ENCODE data around the gene MYLK2. TPM values are rescaled to one million over a fixed set of nuclear protein-coding genes. Genes with fewer than 3 reads are reported as not detected.
"Not testable (repeated sequence)": the region's sequence is repeated elsewhere in the genome, so short reads cannot be mapped to it uniquely, and the experiment has no call there.

Gene MYLK2
- total and polyA plus RNA-seq, 7 experiments from 2014 or later: 0.58 TPM; not detected in 6

GRCh38 chr20:31827059-31827458 lies 7.9 kb downstream of the MYLK2 start:
- ChIA-PET POLR2A (no interaction called here), CTCF (no interaction called here)
- Histone ChIP-seq H3K27me3 (ENCODE audit: control insufficient read depth in 2 of 2, insufficient read depth in 2 of 2, low read length in 2 of 2) (no peaks in the 10 kb centered on the region), H3K4me3 (ENCODE audit: low read length) (no peak overlapping the region), H3K36me3 (ENCODE audit: control insufficient read depth in 2 of 3, insufficient read depth in 3 of 3, low read length in 3 of 3) (no peaks in the 10 kb centered on the region), H3K27ac (ENCODE audit: low read depth, low read length) (no peak overlapping the region), H3K4me1 (ENCODE audit: control insufficient read depth in 2 of 2, insufficient read depth in 2 of 2, low read length in 2 of 2) (peaks cover 0 to 4% of the 10 kb centered on the region in 2 donors), H3K9me3 (ENCODE audit: control insufficient read depth in 2 of 3, low read length in 3 of 3) (no peaks in the 10 kb centered on the region)
- no peak for ATAC-seq
- Mint-ChIP-seq H3K4me3 (no peak overlapping the region), H3K4me1 (peaks cover 0 to 9% (median 0%) of the 10 kb centered on the region in 7 donors), H3K9me3 (no peaks in the 10 kb centered on the region), H3K27ac (no peak overlapping the region), H3K27me3 (peaks cover 0 to 3% (median 0%) of the 10 kb centered on the region in 5 donors), H3K36me3 (no peaks in the 10 kb centered on the region)
- no peak for DNase-seq
- intact Hi-C loops (cut with micrococcal nuclease): no loop called here

- H3K4me3 Mint-ChIP-seq; H3K27ac Mint-ChIP-seq; H3K27ac ChIP-seq (ENCODE audit: low read depth, low read length); H3K27me3 ChIP-seq (ENCODE audit: control insufficient read depth in 2 of 2, insufficient read depth in 2 of 2, low read length in 2 of 2); H3K36me3 Mint-ChIP-seq; ATAC-seq; H3K36me3 ChIP-seq (ENCODE audit: control insufficient read depth in 2 of 3, insufficient read depth in 3 of 3, low read length in 3 of 3); H3K9me3 Mint-ChIP-seq; CTCF ChIA-PET; H3K27me3 Mint-ChIP-seq; H3K4me1 Mint-ChIP-seq; POLR2A ChIA-PET; intact Hi-C loops (cut with micrococcal nuclease); H3K4me3 ChIP-seq (ENCODE audit: low read length); H3K9me3 ChIP-seq (ENCODE audit: control insufficient read depth in 2 of 3, low read length in 3 of 3); DNase-seq; H3K4me1 ChIP-seq (ENCODE audit: control insufficient read depth in 2 of 2, insufficient read depth in 2 of 2, low read length in 2 of 2): not testable (repeated sequence)
Observed at GRCh38 chr20:31828016-31828415, 8.9 kb downstream of the MYLK2 start.

GRCh38 chr20:31829731-31830130 lies 10.6 kb downstream of the MYLK2 start:
- POLR2A ChIA-PET: no interaction called here
- Mint-ChIP-seq H3K27ac (no peak overlapping the region), H3K9me3 (no peaks in the 10 kb centered on the region), H3K4me3 (no peak overlapping the region), H3K4me1 (peaks cover 0 to 4% (median 0%) of the 10 kb centered on the region in 7 donors), H3K27me3 (peaks cover 0 to 4% (median 0%) of the 10 kb centered on the region in 5 donors), H3K36me3 (no peaks in the 10 kb centered on the region)
- ATAC-seq: no peak
- H3K9me3 ChIP-seq (ENCODE audit: control insufficient read depth in 2 of 3, low read length in 3 of 3): no peaks in the 10 kb centered on the region
- no peaks in the 10 kb centered on the region for H3K27me3 ChIP-seq (ENCODE audit: control insufficient read depth in 2 of 2, insufficient read depth in 2 of 2, low read length in 2 of 2)
- intact Hi-C loops (cut with micrococcal nuclease): no loop called here
- DNase-seq: no peak
- no peaks in the 10 kb centered on the region for H3K36me3 ChIP-seq (ENCODE audit: control insufficient read depth in 2 of 3, insufficient read depth in 3 of 3, low read length in 3 of 3)
- no peak overlapping the region for H3K4me3 ChIP-seq (ENCODE audit: low read length)
- CTCF ChIA-PET: no interaction called here
- no peak overlapping the region for H3K27ac ChIP-seq (ENCODE audit: low read depth, low read length)
- no peaks in the 10 kb centered on the region for H3K4me1 ChIP-seq (ENCODE audit: control insufficient read depth in 2 of 2, insufficient read depth in 2 of 2, low read length in 2 of 2)

GRCh38 chr20:31830406-31830981 lies 11.3 kb downstream of the MYLK2 start:
- H3K27ac ChIP-seq (ENCODE audit: low read depth, low read length): no peak overlapping the region
- H3K9me3 ChIP-seq (ENCODE audit: control insufficient read depth in 2 of 3, low read length in 3 of 3): no peaks in the 10 kb centered on the region
- ChIA-PET CTCF (no interaction called here), POLR2A (no interaction called here)
- no peaks in the 10 kb centered on the region for H3K36me3 Mint-ChIP-seq
- no peaks in the 10 kb centered on the region for H3K27me3 ChIP-seq (ENCODE audit: control insufficient read depth in 2 of 2, insufficient read depth in 2 of 2, low read length in 2 of 2)
- intact Hi-C loops (cut with micrococcal nuclease): no loop called here
- DNase-seq: no peak
- no peak overlapping the region for H3K27ac Mint-ChIP-seq
- peaks cover 0 to 4% (median 0%) of the 10 kb centered on the region in 5 donors for H3K27me3 Mint-ChIP-seq
- H3K36me3 ChIP-seq (ENCODE audit: control insufficient read depth in 2 of 3, insufficient read depth in 3 of 3, low read length in 3 of 3): no peaks in the 10 kb centered on the region
- no peaks in the 10 kb centered on the region for H3K9me3 Mint-ChIP-seq
- ATAC-seq: no peak
- H3K4me1 Mint-ChIP-seq: peaks cover 0 to 4% (median 0%) of the 10 kb centered on the region in 7 donors
- no peak overlapping the region for H3K4me3 ChIP-seq (ENCODE audit: low read length)
- no peaks in the 10 kb centered on the region for H3K4me1 ChIP-seq (ENCODE audit: control insufficient read depth in 2 of 2, insufficient read depth in 2 of 2, low read length in 2 of 2)
- H3K4me3 Mint-ChIP-seq: no peak overlapping the region

- Mint-ChIP-seq H3K27me3 (peaks cover 0 to 4% (median 0%) of the 10 kb centered on the region in 5 donors), H3K36me3 (no peaks in the 10 kb centered on the region), H3K4me1 (peaks cover 0 to 5% (median 0%) of the 10 kb centered on the region in 7 donors), H3K27ac (no peak overlapping the region), H3K4me3 (no peak overlapping the region), H3K9me3 (no peaks in the 10 kb centered on the region)
- Histone ChIP-seq H3K4me3 (ENCODE audit: low read length) (no peak overlapping the region), H3K4me1 (ENCODE audit: control insufficient read depth in 2 of 2, insufficient read depth in 2 of 2, low read length in 2 of 2) (no peaks in the 10 kb centered on the region), H3K9me3 (ENCODE audit: control insufficient read depth in 2 of 3, low read length in 3 of 3) (no peaks in the 10 kb centered on the region), H3K36me3 (ENCODE audit: control insufficient read depth in 2 of 3, insufficient read depth in 3 of 3, low read length in 3 of 3) (no peaks in the 10 kb centered on the region), H3K27me3 (ENCODE audit: control insufficient read depth in 2 of 2, insufficient read depth in 2 of 2, low read length in 2 of 2) (no peaks in the 10 kb centered on the region), H3K27ac (ENCODE audit: low read depth, low read length) (no peak overlapping the region)
- ATAC-seq (no peak), DNase-seq (no peak)
- POLR2A ChIA-PET: no interaction called here
- CTCF ChIA-PET: no interaction called here
- intact Hi-C loops (cut with micrococcal nuclease): no loop called here
Observed at GRCh38 chr20:31831211-31831610, 12.1 kb downstream of the MYLK2 start.

GRCh38 chr20:31831771-31832306 lies 12.7 kb downstream of the MYLK2 start:
- Mint-ChIP-seq H3K36me3 (no peaks in the 10 kb centered on the region), H3K27ac (no peak overlapping the region)

More at GRCh38 chr20:31831771-31832306, 12.7 kb downstream of the MYLK2 start:
- no peaks in the 10 kb centered on the region for H3K36me3 ChIP-seq (ENCODE audit: control insufficient read depth in 2 of 3, insufficient read depth in 3 of 3, low read length in 3 of 3)
- intact Hi-C loops (cut with micrococcal nuclease): no loop called here
- H3K4me3 ChIP-seq (ENCODE audit: low read length): no peak overlapping the region
- H3K9me3 ChIP-seq (ENCODE audit: control insufficient read depth in 2 of 3, low read length in 3 of 3): no peaks in the 10 kb centered on the region
- ATAC-seq (no peak), DNase-seq (no peak)
- H3K27me3 Mint-ChIP-seq: peaks cover 0 to 4% (median 0%) of the 10 kb centered on the region in 5 donors
- H3K4me3 Mint-ChIP-seq: no peak overlapping the region
- H3K27me3 ChIP-seq (ENCODE audit: control insufficient read depth in 2 of 2, insufficient read depth in 2 of 2, low read length in 2 of 2): no peaks in the 10 kb centered on the region
- POLR2A ChIA-PET: no interaction called here
- no peaks in the 10 kb centered on the region for H3K4me1 ChIP-seq (ENCODE audit: control insufficient read depth in 2 of 2, insufficient read depth in 2 of 2, low read length in 2 of 2)
- H3K9me3 Mint-ChIP-seq: no peaks in the 10 kb centered on the region
- no peak overlapping the region for H3K27ac ChIP-seq (ENCODE audit: low read depth, low read length)
- CTCF ChIA-PET: no interaction called here
- H3K4me1 Mint-ChIP-seq: peaks cover 0 to 10% (median 0%) of the 10 kb centered on the region in 7 donors

Data from naive thymus-derived CD4-positive, alpha-beta T cell (primary cell).